DMS79 treated with DMSO at 0.1 percent for 48 hours (cell line): ENCODE results near the gene ST6GALNAC4.
A peak's percentile ranks its signal among the peaks of the same experiment; 100 is the strongest.

Experiments
- DNase-seq: peaks from one replicate; lab custom pipeline; 2025; lab: John Stamatoyannopoulos, UW

The ST6GALNAC4 gene

DNA sequence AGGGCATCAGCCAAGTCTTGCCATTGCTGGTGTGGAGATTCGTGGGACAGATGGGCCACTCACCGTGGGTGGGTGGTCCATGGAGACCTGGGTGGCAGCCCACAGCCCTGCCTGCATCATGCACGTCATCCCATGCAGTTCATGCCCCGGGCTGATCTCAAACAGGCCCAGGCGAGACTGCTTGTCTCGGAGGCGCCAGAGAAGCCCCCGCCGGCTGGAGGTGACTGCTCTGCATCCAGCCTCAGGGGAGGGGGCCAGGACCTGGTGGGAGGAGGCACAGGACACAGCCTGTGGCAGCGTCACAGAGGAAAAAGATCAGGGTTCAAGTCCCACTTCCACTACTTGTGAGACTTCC is 12.8 kb upstream of the ST6GALNAC4 start:
- DNase-seq, result no peak

DNA sequence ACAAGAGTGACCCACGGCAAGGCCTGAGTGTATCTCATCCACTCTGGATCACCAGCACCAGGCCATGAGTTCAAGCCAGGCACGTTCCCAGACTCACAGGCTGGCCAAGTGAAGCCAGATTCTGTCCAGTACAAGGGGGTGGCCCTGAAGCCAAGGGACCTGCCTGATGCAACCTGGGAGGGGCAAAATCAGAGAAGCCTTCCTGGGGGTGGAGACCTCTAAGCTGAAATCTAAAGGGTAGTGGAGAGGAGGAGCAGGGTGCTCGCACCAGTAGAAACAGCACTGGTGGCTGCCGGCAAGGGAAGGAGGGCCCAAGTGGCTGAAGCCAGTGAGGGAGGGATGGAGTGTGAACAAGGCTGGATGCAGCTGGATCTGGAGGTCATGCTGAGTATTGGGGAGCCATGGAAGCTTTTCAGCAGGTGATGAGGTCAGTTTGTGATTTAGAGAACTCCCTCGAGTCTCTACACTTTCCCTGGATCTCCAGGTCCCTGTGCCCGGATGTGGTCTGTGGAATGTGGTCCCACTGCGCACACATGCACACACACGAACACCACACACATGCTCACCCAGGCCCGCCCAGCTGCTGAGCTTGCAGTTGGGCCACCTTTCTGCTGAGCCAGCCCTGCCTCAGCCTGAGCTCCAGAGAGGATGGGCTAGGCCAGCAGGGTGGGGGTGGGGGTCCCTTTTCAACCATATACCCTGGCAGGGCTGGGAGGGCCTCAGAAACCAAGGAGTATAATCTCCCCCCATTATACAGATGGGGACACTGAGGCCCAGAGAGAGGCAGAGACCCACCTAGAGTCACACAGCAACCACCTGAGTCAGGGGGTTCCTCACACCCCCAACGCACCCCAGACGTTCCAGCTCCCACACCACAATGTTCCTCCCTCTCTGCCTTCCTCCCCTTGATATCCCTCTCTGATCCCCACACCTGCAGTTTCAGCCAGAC is 12.1 kb upstream of the ST6GALNAC4 start:
- no peak for DNase-seq

DNA sequence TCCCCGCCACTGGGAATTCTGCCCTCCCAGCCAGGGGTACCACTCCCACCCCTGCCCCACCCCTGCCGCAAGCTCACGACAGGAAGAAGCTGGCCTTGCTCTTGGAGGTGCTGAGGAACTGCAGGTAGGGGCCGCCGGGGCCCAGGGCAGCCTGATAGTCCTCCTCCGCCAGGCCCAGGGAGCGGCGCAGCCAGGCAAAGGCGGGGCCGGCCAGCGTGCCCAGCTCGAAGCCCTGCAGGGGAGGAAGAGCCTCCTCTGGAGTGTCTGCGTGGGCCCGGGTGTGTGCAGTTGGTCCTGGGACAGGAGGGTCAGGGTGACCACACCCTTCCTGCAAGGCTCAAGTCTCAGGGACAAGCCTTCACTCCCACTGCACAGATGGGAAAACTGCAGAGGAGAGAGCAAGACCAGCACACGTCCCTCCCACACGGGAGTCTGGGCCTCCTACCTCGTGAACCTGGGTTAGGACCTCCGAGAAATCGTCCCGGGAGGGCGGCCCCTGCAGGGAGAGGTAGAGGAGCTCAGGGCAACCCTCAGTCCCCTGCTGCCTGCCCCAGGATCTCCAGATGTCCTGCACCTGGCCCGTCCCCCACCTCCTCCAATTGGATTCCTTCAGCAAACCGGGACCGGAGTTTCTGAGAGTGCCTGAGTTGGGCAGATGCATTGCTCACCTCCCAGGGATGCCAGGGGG is 11.3 kb upstream of the ST6GALNAC4 start:
- DNase-seq, result no peak

DNA sequence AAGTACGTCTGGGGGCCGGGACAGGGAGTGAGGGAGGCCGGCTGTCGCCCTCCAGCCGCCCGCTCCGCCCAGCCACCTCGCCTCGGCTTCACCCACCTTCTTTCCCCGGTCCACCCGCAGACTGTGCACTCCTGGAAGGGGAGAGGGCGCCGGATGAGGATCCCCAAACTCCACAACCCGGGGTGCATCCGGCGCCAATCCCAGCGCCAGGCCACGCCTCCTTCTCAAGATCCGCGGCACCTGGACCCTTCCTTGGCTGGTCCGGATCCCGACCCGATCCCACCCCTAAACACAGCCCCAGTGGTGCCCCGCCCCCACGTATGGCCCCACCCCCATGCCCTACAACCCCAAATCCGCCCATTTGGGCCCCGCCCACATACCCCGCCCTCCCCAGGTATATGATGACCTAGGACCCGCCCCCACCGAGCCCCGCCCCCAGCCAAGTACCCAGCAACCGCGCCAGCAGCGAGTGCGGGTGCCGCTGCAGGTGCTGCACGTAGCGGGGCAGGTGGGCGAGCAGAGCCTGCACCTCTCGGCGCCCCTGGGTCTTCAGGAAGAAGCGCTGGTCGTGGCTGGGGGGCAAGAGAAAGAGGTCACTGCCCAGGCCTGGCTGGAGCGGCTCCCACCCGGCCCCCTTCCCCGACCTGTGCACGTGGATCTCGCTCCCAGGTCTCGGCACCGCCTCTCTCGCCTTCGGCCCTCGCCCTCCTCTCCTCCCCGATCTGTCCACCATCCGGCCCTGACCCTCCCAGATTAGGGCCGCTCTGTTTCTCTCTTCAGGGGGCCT is 10.6 kb upstream of the ST6GALNAC4 start:
- DNase-seq, result peak; percentile 27

DNA sequence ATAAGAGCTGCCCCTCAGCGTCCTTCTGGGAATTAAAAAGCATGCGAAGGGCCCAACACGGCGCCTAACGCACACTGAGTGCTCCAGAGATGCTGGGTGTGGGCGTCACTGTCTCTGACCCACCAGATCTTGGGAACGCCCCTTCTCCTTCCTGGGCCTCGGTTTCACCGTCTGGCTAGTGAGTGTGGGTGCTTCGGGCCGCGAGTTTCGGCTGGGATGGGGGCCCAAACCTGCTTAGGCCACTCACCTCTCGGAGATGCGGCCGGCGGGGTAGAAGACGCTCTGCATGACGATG is 10.0 kb upstream of the ST6GALNAC4 start:
- no peak for DNase-seq

DNA sequence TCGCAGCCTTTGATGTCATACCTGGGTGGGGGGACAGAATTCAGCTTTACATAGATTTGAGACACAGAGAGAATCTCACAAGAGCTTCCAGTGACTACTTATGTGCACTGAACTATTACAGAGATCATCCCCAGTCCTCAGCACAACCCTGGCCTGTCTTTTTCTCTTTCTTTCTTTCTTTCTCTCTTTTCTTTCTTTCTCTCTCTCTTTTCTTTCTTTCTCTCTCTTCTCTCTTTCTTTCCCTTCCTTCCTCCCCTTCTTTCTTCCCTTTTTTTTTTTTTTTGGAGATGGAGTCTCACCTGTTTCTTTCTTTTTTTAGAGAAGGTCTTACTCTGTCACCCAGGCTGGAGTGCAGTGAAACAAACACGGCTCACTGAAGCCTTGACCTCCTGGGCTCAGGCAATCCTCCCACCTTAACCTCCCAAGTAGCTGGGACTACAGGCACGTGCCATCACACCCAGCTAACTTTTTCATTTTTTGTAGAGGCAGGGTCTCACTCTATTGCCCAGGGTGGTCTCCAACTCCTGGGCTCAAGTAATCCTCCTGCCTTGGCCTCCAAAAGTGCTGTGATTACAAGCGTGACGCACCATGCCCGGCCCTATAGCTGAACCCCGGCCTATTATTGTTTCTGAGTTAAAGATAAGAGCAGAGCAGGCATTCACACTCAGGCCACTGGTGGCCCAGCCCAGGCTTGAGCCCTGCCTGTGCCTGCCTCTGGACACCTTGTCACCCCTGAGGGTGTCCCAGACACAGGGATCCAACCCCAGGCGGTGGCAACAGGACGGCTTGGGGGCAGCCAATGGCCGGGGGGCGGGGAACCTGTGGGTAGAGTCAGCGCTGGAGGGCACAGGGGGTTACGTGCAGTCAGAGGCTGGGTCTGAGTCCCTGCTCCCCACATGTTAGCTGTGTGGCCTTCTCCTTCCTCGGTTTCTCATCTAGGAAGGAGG is 9.4 kb upstream of the ST6GALNAC4 start:
- no peak for DNase-seq

DNA sequence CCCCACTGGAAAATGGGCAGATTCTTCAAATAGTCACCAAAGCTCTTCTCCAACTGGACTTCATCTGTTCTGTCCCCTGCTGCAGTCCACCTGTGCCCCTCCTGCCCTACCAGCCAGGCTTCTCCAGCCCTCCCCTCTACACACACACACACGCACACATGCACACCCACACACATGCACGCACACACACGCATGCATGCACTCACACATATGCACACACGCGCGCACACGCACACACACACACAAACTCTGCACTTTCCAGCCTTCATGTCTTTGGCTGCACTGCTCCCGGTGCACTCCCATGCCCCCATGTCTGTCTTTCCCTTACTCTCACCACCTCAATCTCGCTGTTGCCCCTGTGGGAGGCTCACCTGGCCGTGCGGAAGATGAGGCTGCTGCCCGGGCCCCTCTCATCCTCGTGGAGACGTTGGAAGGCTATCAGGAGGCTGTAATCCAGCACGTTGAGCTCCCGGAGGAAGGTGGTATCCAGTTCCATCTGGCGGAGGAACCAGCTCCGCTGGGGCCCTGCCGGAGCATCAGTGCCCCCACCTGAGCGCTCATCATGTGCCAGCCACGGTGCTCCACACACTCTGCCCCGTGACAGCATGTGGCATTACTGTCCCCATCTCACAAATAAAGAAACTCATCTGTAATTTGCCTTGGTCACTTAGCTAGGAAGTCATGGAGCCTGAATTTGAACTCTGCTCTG is 8.0 kb upstream of the ST6GALNAC4 start:
- no peak for DNase-seq

DNA sequence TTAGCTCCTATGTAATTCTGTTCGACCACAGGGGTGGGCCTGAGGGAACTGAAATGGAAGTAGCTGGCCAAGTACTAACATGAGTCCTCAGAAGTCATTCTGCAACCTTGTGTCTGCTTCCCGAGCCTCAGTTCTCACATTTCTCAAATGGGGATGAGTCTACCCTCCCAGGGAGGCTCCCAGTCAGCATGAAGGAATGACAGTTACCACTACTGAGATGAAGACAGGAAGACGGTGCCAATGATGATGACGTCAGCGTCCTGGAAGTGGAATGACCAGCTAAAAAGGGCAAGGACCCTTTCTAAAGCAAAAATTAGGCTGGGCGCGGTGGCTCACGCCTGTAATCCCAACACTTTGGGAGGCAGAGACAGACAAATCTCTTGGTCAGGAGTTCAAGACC is 6.9 kb upstream of the ST6GALNAC4 start:
- DNase-seq, result no peak

DNA sequence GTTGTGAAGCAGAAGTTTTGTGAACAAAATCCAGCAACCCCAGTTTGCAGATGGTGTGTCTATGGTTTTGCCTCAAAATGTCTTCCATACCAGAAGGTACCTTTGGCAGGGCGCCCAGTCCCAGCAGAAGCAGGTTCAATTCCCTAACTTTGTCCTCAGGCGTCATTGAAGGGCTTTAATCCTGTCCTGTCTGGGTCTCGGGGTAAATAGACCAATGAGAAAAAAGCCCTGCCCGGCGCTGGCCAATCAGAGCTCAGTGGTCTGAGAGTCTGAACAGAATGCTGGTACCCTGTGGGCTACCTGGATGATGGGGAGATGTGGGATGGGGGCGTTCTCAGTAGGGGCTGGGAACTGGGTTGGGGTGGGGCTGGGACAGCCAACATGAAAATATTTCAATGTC is 6.2 kb upstream of the ST6GALNAC4 start:
- no peak for DNase-seq

DNA sequence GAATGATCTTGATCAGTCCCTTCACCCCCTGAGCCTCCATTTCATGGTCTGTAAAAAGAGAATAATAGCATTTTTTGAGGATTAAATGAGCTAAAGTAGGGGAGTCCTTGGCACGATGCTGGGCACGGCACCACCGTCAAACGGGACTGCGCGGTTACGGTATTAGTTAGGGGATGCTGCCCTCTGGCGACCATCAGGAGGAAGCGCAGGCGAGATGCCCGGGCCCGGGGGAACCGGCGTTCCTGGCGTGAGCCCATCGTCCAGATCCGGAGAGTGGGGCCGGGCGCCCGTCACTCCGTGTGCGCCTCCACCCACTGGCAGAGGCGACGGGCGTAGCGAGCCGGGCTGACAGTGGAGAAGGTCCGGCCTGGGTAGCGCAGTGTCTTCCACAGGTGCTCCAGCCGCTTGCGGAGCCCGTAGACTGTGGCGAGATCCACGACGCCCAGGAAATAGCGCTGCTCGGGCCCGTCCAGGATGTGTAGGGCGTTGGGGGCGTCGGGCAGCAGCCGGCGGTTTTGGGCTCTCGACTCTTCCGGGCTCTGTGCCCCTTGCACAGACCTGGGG is 4.8 kb upstream of the ST6GALNAC4 start:
- peak; percentile 35 for DNase-seq

DNA sequence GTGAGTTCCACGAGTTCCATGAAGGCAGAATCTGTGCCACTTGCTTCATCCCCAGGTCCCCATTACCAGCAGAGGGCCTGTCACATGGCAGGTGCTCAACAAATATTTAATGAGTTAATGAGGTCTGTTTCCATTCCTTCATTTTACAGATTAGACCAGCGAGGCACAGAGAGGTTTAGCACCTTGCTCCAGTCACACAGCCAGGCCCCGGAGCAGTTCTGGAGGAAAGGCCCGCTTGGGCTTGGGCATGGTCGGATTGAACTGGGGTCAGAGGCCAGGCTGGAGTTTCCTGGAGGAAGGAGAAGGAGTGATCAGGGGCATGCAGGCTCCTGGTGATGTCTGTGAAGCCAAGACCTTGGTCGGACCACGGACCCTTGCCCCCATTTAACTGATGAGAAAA is 4.0 kb upstream of the ST6GALNAC4 start:
- DNase-seq, result no peak

DNA sequence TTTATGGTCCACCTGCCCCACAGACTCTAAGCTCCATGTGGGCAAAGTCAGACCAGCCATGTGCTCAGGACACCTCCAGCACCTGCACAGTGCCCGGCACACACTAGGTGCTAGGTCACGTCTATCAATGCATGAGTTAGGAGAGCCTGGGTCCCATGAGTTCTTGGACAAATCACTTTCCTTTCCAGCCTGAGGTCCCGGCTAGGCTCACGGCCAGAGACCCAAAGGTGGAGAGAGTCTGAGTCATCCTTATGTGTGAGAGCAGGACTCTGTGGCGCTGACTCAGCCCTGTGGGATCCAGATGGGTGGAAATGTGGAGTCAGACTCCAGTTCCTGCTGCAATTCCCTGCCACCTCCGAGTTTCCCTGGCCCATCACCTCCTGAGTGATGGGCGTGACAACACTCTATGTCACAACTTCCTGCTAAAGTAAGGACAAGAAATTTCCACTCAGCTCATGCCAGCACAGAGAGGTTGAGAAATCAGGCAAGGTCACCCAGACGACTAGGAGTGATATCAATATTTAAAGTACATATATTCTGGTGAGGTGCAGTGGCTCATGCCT is 2.5 kb upstream of the ST6GALNAC4 start:
- no peak for DNase-seq

DNA sequence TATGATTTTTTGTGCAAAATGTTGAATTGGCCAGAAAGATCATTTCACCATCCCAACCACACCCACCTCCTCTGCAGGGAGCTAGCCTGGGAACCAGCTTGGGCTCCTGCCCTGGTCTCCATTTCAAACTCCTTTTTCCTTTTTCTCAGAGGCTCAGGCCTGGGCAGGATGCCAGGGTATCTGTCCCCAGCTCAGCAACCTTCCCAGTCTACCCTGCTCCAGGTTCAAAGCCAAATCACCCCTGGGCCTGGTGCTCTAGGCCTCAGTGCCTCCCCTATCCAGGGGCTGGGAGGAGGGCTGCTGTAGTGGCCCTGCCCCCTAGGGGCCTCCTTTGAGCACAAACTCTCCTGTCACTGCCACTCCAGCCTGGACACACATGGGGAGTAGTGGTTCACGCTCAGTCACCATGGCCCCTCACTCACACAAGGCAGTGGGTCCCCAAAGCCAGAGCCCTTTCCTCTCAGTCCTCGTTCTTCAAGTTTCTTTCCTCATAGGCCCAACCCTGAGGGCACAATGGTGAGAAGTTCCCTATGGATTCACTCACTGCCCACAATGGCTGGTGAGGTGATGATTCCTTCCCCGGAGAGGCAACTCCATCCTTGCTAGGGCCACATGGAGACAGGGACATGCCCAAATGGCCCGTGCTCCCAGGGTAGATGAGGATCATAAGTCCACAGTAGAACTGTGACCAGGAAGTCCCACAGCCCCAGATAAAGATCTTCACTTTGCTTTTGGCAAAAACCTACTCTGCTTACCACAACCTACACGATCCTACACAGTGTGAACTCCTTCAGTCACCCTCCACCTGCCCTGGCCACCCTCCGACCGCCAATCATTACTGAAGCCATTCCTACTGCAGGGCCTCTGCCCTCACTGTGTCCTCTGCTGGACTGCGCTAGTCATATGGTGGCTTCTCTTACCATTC is 1.6 kb upstream of the ST6GALNAC4 start:
- no peak for DNase-seq

DNA sequence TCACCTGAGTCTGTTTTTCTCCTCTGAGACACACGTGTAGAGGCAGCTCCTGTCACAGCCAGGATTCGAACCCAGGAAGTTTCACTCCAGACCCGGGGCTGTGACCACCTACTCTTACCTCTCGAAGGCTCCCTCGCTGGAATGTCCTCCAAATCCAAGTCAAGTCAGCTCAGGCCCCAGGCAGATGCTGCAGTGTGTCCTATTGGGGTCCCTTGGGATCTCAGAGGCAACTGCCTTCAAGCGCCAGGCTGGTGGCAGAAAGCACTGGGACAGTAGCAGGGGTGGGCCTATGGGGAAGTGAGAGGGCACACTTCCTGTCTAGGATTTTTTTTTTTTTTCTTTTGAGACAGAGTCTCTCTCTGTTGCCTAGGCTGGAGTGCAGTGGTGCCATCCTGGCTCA is 762 bp upstream of the ST6GALNAC4 start:
- DNase-seq, result no peak

DNA sequence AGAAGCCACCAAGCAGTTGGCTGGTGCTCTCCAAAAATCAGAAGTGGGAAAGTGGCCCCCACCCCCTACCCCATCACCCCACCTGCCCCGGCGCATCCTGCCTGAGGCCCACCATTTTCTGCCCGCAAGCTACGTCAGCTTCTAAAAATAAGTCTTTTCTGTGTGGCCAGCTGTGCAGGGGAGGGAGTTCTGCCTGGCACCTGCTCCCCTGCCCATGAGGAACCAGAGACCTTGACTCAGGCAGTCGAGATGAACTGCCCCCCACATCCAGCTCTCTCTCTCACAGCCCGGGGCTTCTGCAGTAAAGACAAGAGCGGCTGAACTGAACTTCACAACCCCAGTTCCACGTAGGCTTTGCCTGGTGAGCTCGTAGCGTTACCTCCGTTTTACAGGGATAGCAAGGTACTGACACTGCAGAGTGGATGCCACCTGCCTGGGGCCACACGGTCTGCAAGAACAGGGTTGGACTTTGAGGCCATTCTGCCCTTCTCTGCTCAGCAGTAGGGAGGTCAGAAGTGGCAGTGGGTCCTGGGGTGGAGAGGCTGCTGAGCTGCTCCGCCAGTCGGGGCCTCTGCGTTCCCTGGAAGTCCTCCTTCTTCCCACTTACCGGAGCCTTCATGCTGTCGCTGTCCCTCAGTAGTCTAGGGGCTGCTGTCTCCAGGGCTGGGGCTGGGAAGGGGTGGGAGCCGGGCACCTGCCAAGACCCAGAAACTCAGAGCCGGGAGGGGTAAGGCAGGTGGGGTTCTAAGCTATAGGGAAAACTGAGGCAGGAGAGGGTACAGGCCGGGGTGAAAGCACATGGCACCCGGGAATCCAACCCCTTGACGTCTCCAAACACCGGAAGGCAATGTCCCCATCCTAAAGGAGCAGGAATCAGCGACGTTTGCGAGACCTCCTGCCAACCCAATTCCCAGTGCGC is 781 bp downstream of the ST6GALNAC4 start:
- DNase-seq, result peak; percentile 40

DNA sequence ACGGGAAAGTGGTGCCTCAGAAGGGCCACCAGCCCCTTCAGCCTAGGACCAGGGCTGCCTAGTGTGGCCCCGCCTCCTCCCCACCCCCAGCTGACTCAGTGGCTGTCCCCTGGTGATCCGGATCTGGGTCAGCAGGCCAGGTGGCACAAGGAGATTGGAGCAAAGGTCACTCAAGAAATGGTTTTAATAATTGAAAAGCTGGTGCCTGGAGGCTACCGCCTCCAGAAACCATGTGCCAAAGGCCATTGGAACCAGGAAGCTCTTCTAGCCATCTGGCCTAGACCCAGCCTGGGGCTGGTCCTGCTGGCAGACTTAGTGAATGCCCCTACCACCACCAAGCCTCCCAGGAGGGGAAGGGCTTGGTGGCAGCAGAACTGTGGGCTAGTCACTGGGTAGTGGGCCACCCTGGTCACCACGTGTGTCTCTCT is 1.5 kb downstream of the ST6GALNAC4 start:
- no peak for DNase-seq

DNA sequence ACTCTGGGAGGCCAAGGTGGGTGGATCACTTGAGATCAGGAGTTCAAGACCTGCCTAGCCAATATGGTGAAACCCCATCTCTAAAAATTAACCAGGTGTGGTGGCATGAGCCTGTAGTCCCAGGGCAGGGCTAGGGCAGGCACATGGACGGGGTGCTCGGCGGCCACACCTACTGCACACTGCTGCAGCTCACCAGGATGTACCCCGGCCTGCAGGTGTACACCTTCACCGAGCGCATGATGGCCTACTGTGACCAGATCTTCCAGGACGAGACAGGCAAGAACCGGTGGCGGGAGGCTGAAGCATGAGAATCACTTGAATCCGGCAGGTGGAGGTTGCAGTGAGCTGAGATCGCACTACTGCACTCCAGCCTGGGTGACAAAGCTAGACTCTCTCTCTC is 3.2 kb downstream of the ST6GALNAC4 start:
- no peak for DNase-seq

DNA sequence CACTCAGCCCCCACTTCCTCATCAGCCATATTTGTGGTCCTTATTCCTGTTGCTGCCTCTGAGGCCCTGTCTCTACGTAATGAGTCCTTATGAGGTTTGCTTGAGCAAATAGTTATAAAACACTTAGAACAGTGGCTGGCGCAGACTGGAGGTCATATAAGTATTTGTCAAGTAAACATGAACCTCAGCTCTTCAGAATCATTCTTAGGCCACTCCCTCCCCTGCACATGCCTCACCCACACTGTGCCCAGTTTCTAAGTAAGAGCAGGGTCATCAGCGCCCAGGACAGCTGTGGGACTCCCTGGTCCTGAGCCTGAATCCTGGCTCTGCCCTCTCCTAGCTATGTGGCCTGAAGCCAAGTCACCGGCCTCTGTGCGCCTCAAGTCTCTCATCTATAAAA is 4.0 kb downstream of the ST6GALNAC4 start:
- DNase-seq, result no peak
